ENCODE results near the gene SRRM4.

GRCh38 chr12:119055977-119056376, 74.6 kb downstream of the SRRM4 start:
- TF ChIP-seq CTCF (IDR thresholded peaks at IDR 0.05 in 4 of 5, conservative IDR thresholded peaks at IDR 0.05 in 1 of 5) (no peak), POLR2A (IDR thresholded peaks at IDR 0.05) (no peak)
